NCI-H2227 (cell line): ENCODE measurements around the gene CRAT.

Source experiments
- DNase-seq: peaks from one replicate; lab custom pipeline; 2025; ENCODE audit not compliant: unreplicated experiment; lab: John Stamatoyannopoulos, UW

Gene CRAT

DNA sequence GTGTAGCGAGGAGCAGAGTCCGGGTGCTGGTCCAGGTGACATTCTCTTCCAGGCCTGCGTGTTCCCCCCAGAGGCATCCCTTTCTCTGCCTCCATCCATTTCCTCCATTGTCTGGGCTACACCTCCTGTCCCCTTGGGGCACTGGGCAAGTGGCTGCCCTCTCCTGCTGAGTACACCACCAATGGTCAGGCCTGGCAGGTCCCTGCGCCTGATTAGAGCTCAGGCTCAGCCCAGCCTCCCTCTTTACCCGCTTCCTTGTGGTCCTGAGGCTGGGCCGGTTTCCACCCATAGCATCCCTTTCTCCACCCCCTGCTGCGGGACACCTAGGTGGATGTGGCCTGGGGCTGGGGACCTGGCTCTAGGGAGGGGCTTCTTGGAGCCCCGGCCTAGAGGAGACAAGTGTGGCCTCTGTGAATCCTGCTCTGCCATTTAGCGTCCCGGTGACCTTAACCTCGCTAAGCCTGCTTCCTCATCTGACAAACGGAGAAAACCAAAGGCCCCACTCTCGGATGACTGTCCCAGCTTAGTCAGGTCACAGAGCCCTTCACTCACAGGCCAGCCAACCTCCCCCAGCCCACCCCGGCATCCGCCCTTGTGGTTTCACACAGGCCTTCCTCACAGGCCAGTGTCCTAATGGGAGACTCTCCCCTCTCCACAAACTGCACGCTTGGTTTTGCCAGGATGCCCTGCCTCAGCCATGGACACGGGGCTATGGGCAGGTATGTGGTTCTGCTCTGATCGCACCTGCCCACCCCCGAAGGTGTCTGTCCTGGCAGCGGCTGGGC is 16.8 kb downstream of the CRAT start:
- DNase-seq: no peak

DNA sequence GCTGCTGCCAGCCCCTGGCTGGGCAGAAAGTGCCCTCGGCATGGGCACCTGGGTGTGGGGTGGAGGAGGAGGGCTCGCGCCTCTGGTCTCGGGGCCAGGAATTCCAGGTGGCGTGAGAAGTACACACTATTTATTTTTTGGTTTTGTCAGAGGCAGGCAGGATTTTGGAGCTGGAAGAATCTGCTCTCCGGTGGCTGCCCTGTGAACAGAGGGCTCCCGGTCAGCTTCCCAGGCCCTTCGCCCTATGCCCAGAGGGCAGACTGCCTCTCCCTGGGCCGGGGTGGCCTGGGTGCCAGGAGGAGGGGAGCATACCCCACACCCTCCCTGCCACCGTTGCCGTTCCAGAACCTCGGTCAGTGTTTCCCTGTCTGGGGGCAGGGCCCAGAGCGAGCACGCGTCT is 21.3 kb downstream of the CRAT start:
- DNase-seq: no peak

GRCh38 chr9:129084087-129084486 is 26.5 kb downstream of the CRAT start:
- no peak for DNase-seq

- DNase-seq: peak; percentile 31
Measured at GRCh38 chr9:129081388-129081904, 29.1 kb downstream of the CRAT start.

DNA sequence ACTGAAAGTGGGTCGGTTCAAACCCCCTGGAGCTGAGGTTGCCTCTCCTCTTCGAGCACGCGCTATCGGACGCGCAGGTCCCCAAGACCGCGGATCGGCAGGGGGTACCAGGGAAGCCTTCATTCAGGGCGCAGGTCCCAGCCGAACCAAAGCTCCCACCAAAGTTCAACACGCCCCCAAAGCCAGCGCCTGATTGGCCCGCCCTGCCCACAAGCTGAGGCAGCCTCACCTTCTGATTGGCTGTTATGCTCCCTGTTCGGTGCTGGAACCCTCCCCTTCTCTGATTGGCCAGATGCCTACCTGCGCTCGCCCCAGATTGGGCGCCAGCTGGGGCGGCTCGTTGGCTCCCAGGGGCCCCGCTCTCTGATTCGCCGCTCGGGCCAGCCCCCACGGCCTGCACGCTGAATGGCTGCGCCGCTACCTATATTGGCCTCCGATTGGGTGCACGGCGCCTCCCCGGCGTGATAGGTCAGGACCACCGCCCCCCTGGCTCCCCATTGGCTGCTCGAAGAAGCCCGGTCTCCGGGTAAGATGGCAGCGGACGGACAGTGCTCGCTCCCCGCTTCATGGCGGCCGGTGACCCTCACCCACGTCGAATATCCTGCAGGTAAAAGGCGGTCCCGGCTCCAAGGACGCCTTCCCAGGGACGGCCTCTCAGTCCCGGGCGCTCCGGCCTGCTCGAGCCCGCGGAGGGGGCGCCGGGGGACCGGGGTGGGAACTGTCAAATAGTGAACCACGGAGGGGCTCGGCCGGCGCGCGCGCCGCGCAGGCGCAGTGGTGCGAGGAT is 29.8 kb downstream of the CRAT start, which contains the start of gene DOLPP1:
TSS of gene DOLPP1 (plus strand) at position 511 of the 787 bp plus-strand sequence. CDS start at position 532, 21 bp downstream.
- peak; percentile 98 for DNase-seq

- DNase-seq: no peak
Measured at GRCh38 chr9:129080298-129080600, 30.3 kb downstream of the CRAT start.

DNA sequence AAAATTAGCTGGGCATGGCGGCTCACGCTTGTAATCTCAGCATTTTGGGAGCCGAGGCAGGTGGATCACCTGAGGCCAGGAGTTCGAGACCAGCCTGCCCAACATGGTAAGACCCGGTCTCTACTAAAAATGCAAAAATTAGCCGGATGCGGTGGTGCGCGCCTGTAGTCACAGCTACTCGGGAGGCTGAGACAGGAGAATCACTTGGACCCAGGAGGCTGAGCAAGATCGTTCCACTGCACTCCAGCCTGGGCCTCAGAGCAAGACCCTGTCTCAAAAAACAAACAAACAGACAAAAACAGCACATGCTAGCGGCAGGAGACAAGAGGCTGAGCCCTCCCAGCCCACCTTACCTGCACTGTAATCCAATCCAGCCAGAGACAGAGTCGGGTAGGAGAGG is 30.8 kb downstream of the CRAT start:
- no peak for DNase-seq

DNA sequence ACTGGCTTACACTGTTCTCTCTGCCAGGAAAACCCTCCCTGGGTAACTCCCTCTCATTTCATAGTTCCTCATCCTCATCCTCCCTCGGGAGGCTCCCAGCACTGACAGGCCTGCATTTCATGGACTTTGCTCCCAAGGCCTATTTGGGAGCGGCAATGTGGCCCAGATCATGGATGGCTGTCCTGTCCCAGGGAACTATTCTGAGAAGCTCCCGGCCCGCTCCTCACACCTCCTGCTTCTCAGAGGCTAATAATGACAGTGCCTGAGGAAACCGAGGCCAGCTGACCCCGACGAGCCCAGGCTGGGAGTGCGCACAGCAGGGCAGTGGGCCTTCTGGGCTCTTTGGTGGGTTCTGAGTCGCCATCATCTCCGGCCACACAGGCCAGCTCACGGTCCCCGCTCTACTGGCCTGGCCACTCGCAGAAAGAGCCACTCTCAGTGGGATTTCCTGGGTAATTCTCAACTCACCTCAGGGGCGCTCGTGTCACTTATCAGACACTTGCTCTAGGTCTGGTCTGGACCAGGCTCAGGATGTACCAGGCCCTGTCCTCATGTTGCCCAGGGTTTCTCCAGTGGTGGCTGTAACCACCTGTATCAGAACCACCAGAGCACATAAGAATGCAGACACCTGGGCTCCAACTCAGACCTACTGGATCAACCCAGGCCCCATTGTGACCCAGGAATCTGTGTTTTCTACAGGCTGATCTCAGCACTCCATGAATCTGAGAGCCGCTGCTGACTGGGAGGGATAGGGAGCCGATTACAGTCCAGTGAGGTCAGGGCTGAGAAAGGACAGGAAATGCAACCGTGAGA is 31.7 kb downstream of the CRAT start:
- DNase-seq: no peak

DNA sequence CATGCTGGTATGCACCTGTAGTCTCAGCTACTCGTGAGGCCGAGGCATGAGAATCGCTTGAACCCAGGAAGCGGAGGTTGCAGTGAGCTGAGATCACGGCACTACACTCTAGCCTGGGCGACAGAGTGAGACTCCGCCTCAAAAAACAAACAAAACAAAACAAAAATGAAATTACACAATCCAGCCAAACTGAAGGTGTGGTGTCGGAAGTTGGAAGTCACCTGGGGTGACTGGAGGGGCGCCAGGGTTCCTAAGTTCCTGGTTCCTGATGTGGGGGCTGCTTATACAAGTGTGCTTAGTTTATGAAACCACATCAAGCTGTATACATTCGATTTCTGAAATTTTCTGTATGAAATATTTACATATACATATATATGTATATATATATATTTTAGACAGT is 33.4 kb downstream of the CRAT start:
- DNase-seq: no peak

GRCh38 chr9:129076640-129077037 is 34.0 kb downstream of the CRAT start:
- no peak for DNase-seq

DNA sequence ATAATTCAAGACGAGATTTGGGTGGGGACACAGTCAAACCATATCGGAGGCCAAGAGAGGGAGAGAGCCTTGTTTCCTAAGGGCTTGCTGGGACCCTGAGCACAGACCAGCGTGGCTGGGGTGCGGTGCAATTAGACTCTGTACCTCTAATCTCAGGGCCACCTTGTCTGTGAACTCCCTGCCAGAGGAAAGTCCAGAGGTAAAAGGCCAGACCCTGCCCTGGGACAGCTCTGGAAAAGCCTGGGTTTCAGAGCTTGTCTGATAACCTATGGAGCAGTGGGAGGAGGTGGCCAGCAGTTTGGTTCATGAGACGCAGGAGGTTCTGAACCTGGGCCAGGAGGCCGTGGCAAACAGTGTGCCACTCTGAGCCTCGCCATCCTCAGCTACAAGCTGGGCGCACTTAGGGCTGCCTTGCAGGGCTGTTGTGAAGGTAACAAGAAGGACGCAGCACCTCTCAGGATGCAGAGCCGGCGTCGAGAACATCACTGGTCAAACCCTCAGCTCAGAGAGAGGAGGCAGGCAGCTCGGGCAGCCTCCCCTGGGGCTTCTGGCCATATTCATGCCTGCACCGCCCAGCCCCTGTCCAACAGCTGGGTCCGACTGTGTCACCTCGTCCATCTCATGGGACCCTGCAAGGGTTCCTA is 34.5 kb downstream of the CRAT start:
- no peak for DNase-seq

DNA sequence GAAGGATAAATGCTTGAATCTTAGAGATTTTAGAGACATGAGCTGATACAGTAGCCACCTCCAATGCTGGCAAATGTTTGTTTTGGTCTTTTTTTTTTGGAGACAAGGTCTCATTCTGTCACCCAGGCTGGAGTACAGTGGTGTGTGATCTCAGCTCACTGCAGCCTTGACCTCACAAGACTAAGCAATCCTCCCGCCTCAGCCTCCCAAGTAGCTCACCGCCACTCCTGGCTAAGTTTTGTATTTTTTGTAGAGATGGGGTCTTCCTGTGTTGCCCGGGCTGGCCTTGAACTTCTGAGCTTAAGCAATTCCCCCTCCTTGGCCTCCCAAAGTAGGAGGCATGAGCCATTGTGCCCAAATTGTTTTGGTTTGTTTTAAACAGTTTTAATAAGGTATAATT is 36.5 kb downstream of the CRAT start:
- no peak for DNase-seq

DNA sequence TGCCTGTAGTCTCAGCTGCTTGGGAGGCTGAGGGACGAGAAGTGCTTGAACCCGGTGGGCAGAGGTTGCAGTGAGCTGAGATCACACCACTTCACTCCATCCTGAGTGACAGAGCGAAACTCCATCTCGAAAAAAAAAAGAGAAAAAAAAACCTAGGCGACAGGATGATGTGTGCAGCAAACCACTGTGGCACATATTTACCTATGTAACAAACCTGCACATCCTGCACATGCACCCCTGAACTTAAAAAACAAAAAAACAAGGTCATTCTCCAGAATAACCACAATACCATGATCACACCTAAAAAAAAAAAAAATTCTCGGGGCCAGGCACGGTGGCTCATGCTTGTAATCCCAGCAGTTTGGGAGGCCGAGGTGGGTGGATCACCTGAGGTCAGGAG is 37.2 kb downstream of the CRAT start:
- no peak for DNase-seq

GRCh38 chr9:129072171-129072570 is 38.4 kb downstream of the CRAT start:
- DNase-seq: no peak

DNA sequence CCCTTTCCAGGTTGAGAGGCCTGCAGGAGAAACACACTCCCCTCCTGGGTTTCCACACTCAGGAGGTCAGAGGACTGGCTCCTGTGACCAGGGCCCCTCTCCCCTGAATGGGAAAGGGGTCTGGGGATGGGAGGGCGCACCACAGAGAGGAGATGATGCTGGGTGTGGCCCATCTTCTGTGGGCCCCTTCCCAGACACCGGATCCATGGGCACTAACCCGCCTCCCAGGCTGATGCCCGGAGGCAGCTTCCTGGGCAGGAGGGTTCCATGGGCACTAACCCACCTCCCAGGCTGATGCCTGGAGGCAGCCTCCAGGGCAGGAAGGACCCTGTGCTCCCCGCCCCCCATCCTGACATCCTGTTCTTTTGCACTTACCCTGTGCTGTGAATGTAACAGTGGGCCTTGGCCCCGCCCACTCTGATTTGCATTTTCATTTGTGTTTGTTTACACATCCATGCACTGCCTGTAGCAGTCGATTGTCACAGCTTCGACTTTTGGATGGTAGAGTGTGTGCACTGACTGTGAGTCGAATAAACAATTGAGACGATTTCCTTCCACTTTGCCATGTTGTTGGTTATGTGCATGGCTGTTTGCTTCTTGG is 39.0 kb downstream of the CRAT start:
- no peak for DNase-seq

GRCh38 chr9:129070696-129071525 is 39.7 kb downstream of the CRAT start:
- no peak for DNase-seq

DNA sequence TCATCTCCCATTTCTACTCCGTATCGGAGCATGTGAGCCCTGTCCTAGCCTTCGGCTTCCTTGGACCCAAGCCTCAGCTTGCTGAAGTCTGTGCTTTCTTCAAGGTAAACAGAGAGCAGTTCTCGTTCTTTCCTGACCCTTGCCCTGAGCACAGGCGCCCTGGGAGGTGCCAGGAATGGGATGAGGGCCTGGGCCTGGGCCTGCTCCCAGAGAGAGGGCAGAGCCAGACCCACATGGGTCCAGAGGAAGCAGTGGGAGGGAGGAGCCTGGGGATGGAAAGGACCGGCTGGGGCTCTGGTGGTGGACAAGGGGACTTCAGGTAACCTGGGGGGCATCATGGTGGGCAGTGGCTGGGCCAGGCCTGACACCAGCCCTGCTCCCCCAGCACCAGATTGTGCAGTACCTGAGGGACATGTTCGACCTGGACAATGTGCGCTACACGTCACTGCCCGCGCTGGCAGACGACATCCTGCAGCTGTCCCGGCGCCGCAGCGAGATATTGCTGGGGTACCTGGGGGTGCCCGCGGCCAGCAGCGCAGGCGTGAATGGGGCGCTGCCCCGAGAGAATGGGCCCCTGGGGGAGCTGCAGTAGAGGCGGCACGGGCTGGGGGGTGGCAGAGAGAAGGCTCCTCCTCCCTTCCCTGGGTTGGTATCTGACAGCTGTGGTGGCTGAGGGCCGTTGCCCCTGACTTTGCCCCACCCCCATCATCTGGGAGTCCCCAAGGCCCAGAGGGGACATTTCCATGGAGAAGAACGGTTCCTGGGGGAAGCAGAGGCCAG is 40.5 kb downstream of the CRAT start:
- DNase-seq: no peak

- DNase-seq: no peak
Measured at GRCh38 chr9:129068990-129069861, 41.4 kb downstream of the CRAT start.
